ENCODE results near the gene PDE7B. TPM values are rescaled to one million over a fixed set of nuclear protein-coding genes. Genes with fewer than 3 reads are reported as not detected.

The PDE7B gene
- total and polyA plus RNA-seq, 2 of the 8 experiments (the other 6 are each of a cell fraction or from before 2014, with no cell fraction given) = not detected

GRCh38 chr6:135833771-135834170, 17.7 kb upstream of the PDE7B start (continued):
- no peak for TF ChIP-seq SP4 (IDR thresholded peaks at IDR 0.05; ENCODE audit: low read length)
- TF ChIP-seq POLR2AphosphoS5 (IDR thresholded peaks at IDR 0.05; ENCODE audit: low read depth, low read length) = no peak
- TF ChIP-seq ATF3 (IDR thresholded peaks at IDR 0.05; ENCODE audit: insufficient read depth, low read depth, low read length) = no peak
- no peak for TF ChIP-seq ZNF274 (IDR thresholded peaks at IDR 0.05; ENCODE audit: borderline replicate concordance, extremely low read depth, low read length)
- no peak for TF ChIP-seq BACH1 (IDR thresholded peaks at IDR 0.05; ENCODE audit: low read length)
- TF ChIP-seq ASH2L (IDR thresholded peaks at IDR 0.05; ENCODE audit: low read length) = no peak

Data from H1 (cell line).